ENCODE measurements around the gene CNTN1. TPM values are rescaled to one million over a fixed set of nuclear protein-coding genes. Genes with fewer than 3 reads are reported as not detected.

The CNTN1 gene
- total RNA-seq, 2 experiments from 2014 or later: not detected

GRCh38 chr12:40697566-40698259 lies 5.5 kb downstream of the CNTN1 start:
- POLR2A ChIA-PET: no interaction called here

DNA sequence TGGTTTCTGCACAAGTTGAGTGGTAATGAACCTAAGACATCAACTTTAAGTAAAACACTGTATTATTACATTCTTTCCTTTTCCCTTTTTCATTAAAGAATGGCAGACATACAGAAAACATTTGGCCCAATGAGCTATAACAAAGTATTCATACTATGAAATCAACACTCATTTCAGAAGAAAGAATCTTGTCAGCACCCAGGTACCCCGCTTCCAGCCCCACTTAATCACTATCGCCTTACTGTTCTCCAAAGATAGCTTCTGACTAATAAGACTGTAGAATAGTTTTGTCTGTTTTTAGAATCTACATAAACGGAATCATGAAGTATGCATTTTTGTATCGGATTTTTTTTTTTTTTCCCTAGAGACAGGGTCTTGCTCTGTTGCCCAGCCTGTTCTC lies 9.5 kb downstream of the CNTN1 start:
- Mint-ChIP-seq H3K4me3 (no peak overlapping the region), H3K27me3 (no peaks in the 10 kb centered on the region), H3K4me1 (ENCODE audit: low read depth) (no peaks in the 10 kb centered on the region), H3K9me3 (no peaks in the 10 kb centered on the region), H3K27ac (no peak overlapping the region), H3K36me3 (ENCODE audit: low read depth) (no peaks in the 10 kb centered on the region)
- Histone ChIP-seq H3K27me3 (ENCODE audit: control insufficient read depth in 1 of 2, insufficient read depth in 2 of 2, low read length in 2 of 2) (no peaks in the 10 kb centered on the region), H3K9me3 (ENCODE audit: control insufficient read depth in 1 of 2, insufficient read depth in 1 of 2, low read length in 2 of 2) (peaks cover 0 to 6% of the 10 kb centered on the region in 2 experiments), H3K27ac (ENCODE audit: low read depth in 1 of 2, low read length in 2 of 2) (no peak overlapping the region), H3K4me1 (ENCODE audit: insufficient read depth, low read length) (no peaks in the 10 kb centered on the region), H3K4me3 (ENCODE audit: low read length) (no peak overlapping the region), H3K36me3 (ENCODE audit: insufficient read depth, low read length) (no peaks in the 10 kb centered on the region)
- TF ChIP-seq, protein P1, sequence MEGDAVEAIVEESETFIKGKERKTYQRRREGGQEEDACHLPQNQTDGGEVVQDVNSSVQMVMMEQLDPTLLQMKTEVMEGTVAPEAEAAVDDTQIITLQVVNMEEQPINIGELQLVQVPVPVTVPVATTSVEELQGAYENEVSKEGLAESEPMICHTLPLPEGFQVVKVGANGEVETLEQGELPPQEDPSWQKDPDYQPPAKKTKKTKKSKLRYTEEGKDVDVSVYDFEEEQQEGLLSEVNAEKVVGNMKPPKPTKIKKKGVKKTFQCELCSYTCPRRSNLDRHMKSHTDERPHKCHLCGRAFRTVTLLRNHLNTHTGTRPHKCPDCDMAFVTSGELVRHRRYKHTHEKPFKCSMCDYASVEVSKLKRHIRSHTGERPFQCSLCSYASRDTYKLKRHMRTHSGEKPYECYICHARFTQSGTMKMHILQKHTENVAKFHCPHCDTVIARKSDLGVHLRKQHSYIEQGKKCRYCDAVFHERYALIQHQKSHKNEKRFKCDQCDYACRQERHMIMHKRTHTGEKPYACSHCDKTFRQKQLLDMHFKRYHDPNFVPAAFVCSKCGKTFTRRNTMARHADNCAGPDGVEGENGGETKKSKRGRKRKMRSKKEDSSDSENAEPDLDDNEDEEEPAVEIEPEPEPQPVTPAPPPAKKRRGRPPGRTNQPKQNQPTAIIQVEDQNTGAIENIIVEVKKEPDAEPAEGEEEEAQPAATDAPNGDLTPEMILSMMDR (IDR thresholded peaks at IDR 0.05): no peak
- CTCF ChIA-PET: no interaction called here
- intact Hi-C loops (cut with DNase I, micrococcal nuclease): no loop called here
- DNase-seq (no peak), ATAC-seq (ENCODE audit: poor library complexity) (no peak)
- POLR2A ChIA-PET: no interaction called here

More at GRCh38 chr12:40697566-40698259, 5.5 kb downstream of the CNTN1 start:
- no peaks in the 10 kb centered on the region for H3K4me1 Mint-ChIP-seq (ENCODE audit: low read depth)
- Histone ChIP-seq H3K4me1 (ENCODE audit: insufficient read depth, low read length) (peaks cover 2% of the 10 kb centered on the region), H3K27ac (ENCODE audit: low read depth in 1 of 2, low read length in 2 of 2) (no peak overlapping the region), H3K9me3 (ENCODE audit: control insufficient read depth in 1 of 2, insufficient read depth in 1 of 2, low read length in 2 of 2) (peaks cover 0 to 16% of the 10 kb centered on the region in 2 experiments), H3K27me3 (ENCODE audit: control insufficient read depth in 1 of 2, insufficient read depth in 2 of 2, low read length in 2 of 2) (peaks cover 10 to 13% of the 10 kb centered on the region in 2 experiments), H3K4me3 (ENCODE audit: low read length) (no peak overlapping the region), H3K36me3 (ENCODE audit: insufficient read depth, low read length) (no peaks in the 10 kb centered on the region)
- H3K27ac Mint-ChIP-seq: no peak overlapping the region
- no peak for DNase-seq
- TF ChIP-seq, protein P1 (IDR thresholded peaks at IDR 0.05): no peak
- H3K27me3 Mint-ChIP-seq: peaks cover 21% of the 10 kb centered on the region
- H3K9me3 Mint-ChIP-seq: no peaks in the 10 kb centered on the region
- no peak for ATAC-seq (ENCODE audit: poor library complexity)
- CTCF ChIA-PET: interaction anchor here (0.7 kb wide), 1 partner anchor 12 kb away, joined by 4 read pairs; no protein-coding TSS in a partner anchor
- H3K36me3 Mint-ChIP-seq (ENCODE audit: low read depth): no peaks in the 10 kb centered on the region
- intact Hi-C loops (cut with DNase I, micrococcal nuclease): no loop called here
- no peak overlapping the region for H3K4me3 Mint-ChIP-seq

- Mint-ChIP-seq H3K9me3 (no peaks in the 10 kb centered on the region), H3K4me1 (ENCODE audit: low read depth) (no peaks in the 10 kb centered on the region), H3K36me3 (ENCODE audit: low read depth) (no peaks in the 10 kb centered on the region), H3K4me3 (no peak overlapping the region), H3K27me3 (no peaks in the 10 kb centered on the region), H3K27ac (no peak overlapping the region)
- Histone ChIP-seq H3K27ac (ENCODE audit: low read depth in 1 of 2, low read length in 2 of 2) (no peak overlapping the region), H3K4me1 (ENCODE audit: insufficient read depth, low read length) (no peaks in the 10 kb centered on the region), H3K9me3 (ENCODE audit: control insufficient read depth in 1 of 2, insufficient read depth in 1 of 2, low read length in 2 of 2) (peaks cover 0 to 3% of the 10 kb centered on the region in 2 experiments), H3K27me3 (ENCODE audit: control insufficient read depth in 1 of 2, insufficient read depth in 2 of 2, low read length in 2 of 2) (no peaks in the 10 kb centered on the region), H3K36me3 (ENCODE audit: insufficient read depth, low read length) (no peaks in the 10 kb centered on the region), H3K4me3 (ENCODE audit: low read length) (no peak overlapping the region)
- ATAC-seq (ENCODE audit: poor library complexity): no peak
- intact Hi-C loops (cut with DNase I, micrococcal nuclease): no loop called here
- POLR2A ChIA-PET: no interaction called here
- no peak for DNase-seq
- TF ChIP-seq, protein P1 (IDR thresholded peaks at IDR 0.05): no peak
- CTCF ChIA-PET: no interaction called here
These were observed 18.9 kb downstream of the CNTN1 start for GRCh38 chr12:40711121-40711520.
